A549 (cell line): Measurements from ENCODE around the gene CLASP1. TPM values are rescaled to one million over a fixed set of nuclear protein-coding genes. Genes with fewer than 3 reads are reported as not detected.

Experiments
- ATAC-seq, 2 experiments: fragments of 200-7000 bp in 1 of 2; fragments of >200 bp in 1 of 2; cut with Nextera tagmentation in 1 of 2; cut with Tn5 transposase in 1 of 2; 3 replicates each; pipeline versions ENCODE4 v1.8.0 to v1.9.1; 2018 to 2020; ENCODE audit warnings: mild to moderate bottlenecking in 1 of 2, moderate library complexity in 1 of 2
- CTCF ChIA-PET: fragments of 300-600 bp; sonication (Branson Sonifier 250); formaldehyde crosslinking; extraction: SDS; loops from one replicate; lab custom pipeline; 2021; ENCODE audit warnings: antibody characterized with exemption, inconsistent platforms; lab: Yijun Ruan, JAX
- POLR2A ChIA-PET: fragments of 350-600 bp; formaldehyde crosslinking; extraction: SDS; loops from one replicate; lab custom pipeline; 2021; ENCODE audit warnings: antibody characterized with exemption, inconsistent platforms; lab: Yijun Ruan, JAX
- DNase-seq, 2 experiments: peaks; one replicate each; pipeline versions ENCODE4 v3.0.0 to v3.0.0-alpha.2; 2011 to 2016; ENCODE audit warnings: low read depth in 1 of 2, low spot score in 1 of 2
- FAIRE-seq: peaks from 2 replicates; lab custom pipeline; 2011; peaks lifted over from hg19 to GRCh38; lab: Jason Lieb, UNC
- H3K27ac ChIP-seq, 2 experiments: fragments of >200 bp; sonication (Bioruptor Twin); formaldehyde crosslinking; 3 replicates each; pipeline ENCODE4 v1.5.1; 2016 to 2017
- H3K4me1 ChIP-seq: fragments of >200 bp; sonication (Bioruptor Twin); formaldehyde crosslinking; 3 replicates; pipeline ENCODE4 v1.6.1; 2016
- H3K4me2 ChIP-seq: fragments of >200 bp; sonication (Bioruptor Twin); formaldehyde crosslinking; 3 replicates; pipeline ENCODE4 v1.6.1; 2016
- H3K4me3 ChIP-seq: fragments of >200 bp; sonication (Bioruptor Twin); formaldehyde crosslinking; 3 replicates; pipeline ENCODE4 v1.5.1; 2016
- H3K9me3 ChIP-seq: fragments of >200 bp; sonication (Bioruptor Twin); formaldehyde crosslinking; 3 replicates; pipeline ENCODE4 v1.6.1; 2016
- BHLHE40 ChIP-seq: IDR thresholded peaks from 2 replicates; pipeline ENCODE4 v1.6.1; 2012; ENCODE audit warnings: low read depth, low read length, inconsistent platforms
- CBX2 ChIP-seq: fragments of 200-600 bp; sonication (generic); IDR thresholded peaks from 2 replicates; pipeline ENCODE4 v1.6.1; 2016; ENCODE audit warnings: low read depth, mild to moderate bottlenecking, borderline replicate concordance
- CEBPB ChIP-seq, 2 experiments: fragments of >200 bp in 1 of 2; sonication (Bioruptor Twin) in 1 of 2; formaldehyde crosslinking in 1 of 2; IDR thresholded peaks; 2 replicates each; pipeline ENCODE4 v1.6.1; 2012 to 2016
- CHD2 ChIP-seq: fragments of 150-350 bp; IDR thresholded peaks from 2 replicates; pipeline ENCODE4 v1.6.1; 2014; ENCODE audit warnings: low read length; ENCODE audit not compliant: partially characterized antibody
- CHD4 ChIP-seq: fragments of 200-600 bp; sonication (generic); IDR thresholded peaks from 2 replicates; pipeline ENCODE4 v1.6.1; 2016; ENCODE audit warnings: antibody characterized with exemption, mild to moderate bottlenecking, borderline replicate concordance
- EHF ChIP-seq: fragments of 250-450 bp; sonication (Bioruptor Pico); IDR thresholded peaks from 2 replicates; pipeline ENCODE4 v1.5.0; 2020; ENCODE audit warnings: mild to moderate bottlenecking
- ESRRA ChIP-seq: fragments of 150-350 bp; IDR thresholded peaks from 2 replicates; pipeline ENCODE4 v1.6.1; 2014; ENCODE audit warnings: mild to moderate bottlenecking, low read length, borderline replicate concordance
- HEYL ChIP-seq: fragments of 250-450 bp; sonication (Bioruptor Pico); IDR thresholded peaks from 2 replicates; pipeline ENCODE4 v1.8.0; 2021; ENCODE audit warnings: mild to moderate bottlenecking, moderate library complexity
- HMGXB4 ChIP-seq: fragments of 250-450 bp; sonication (Bioruptor Pico); IDR thresholded peaks from 2 replicates; pipeline ENCODE4 v1.5.0; 2021; ENCODE audit warnings: mild to moderate bottlenecking, moderate library complexity, borderline replicate concordance
- HOXB13 ChIP-seq: fragments of 250-450 bp; sonication (Bioruptor Pico); IDR thresholded peaks from 2 replicates; pipeline ENCODE4 v1.5.0; 2020; ENCODE audit warnings: low read depth, mild to moderate bottlenecking, moderate library complexity
- JUNB ChIP-seq: fragments of >200 bp; sonication (Bioruptor Twin); formaldehyde crosslinking; IDR thresholded peaks from 2 replicates; pipeline ENCODE4 v1.6.1; 2016
- KDM1A ChIP-seq: fragments of 200-600 bp; sonication (generic); IDR thresholded peaks from 2 replicates; pipeline ENCODE4 v1.6.1; 2016; ENCODE audit warnings: low read depth, mild to moderate bottlenecking
- KDM5A ChIP-seq: fragments of 200-600 bp; sonication (generic); IDR thresholded peaks from 2 replicates; pipeline ENCODE4 v1.6.1; 2016; ENCODE audit warnings: antibody characterized with exemption, mild to moderate bottlenecking
- MAZ ChIP-seq: fragments of 150-350 bp; IDR thresholded peaks from 2 replicates; pipeline ENCODE4 v1.6.1; 2014; ENCODE audit warnings: antibody characterized with exemption, low read depth, low read length, borderline replicate concordance
- NFE2L2 ChIP-seq: fragments of 150-350 bp; conservative IDR thresholded peaks from 2 replicates; pipeline ENCODE4 v1.6.1; 2014; ENCODE audit warnings: low read length
- NPAS2 ChIP-seq: fragments of 250-450 bp; sonication (Bioruptor Pico); IDR thresholded peaks from 2 replicates; pipeline ENCODE4 v1.8.0; 2022; ENCODE audit warnings: mild to moderate bottlenecking, moderate library complexity, borderline replicate concordance
- RFX5 ChIP-seq: fragments of 450-650 bp; IDR thresholded peaks from 2 replicates; pipeline ENCODE4 v1.7.1; 2014; ENCODE audit warnings: antibody characterized with exemption, mild to moderate bottlenecking, moderate library complexity
- TFCP2L1 ChIP-seq: fragments of 250-450 bp; sonication (Bioruptor Pico); IDR thresholded peaks from 2 replicates; pipeline ENCODE4 v1.5.0; 2021; ENCODE audit warnings: mild to moderate bottlenecking
- USF2 ChIP-seq: fragments of 450-650 bp; IDR thresholded peaks from 2 replicates; pipeline ENCODE4 v1.6.1; 2014; ENCODE audit warnings: antibody characterized with exemption
- ZNF302 ChIP-seq: fragments of 250-450 bp; sonication (Bioruptor Pico); IDR thresholded peaks from 2 replicates; pipeline ENCODE4 v1.9.0; 2021; ENCODE audit warnings: inconsistent platforms, mild to moderate bottlenecking, moderate library complexity
- ZSCAN20 ChIP-seq: fragments of 250-450 bp; sonication (Bioruptor Pico); IDR thresholded peaks from 2 replicates; pipeline ENCODE4 v1.8.0; 2022; ENCODE audit warnings: mild to moderate bottlenecking, moderate library complexity
- WGBS: methylation state at CpG from one replicate; pipeline ENCODE4 v1.1.6; 2017; ENCODE audit errors: missing lambda C conversion rate; 5-methylcytosine and 5-hydroxymethylcytosine counted together
- polyA plus RNA-seq, 4 experiments: library from polyadenylated mRNA; depleted of rRNA in 3 of 4; stranded (reverse); fragments of >200 nt; fragmentation: RNase III in 1 of 4; extraction: RNeasy Plus Mini Kit Qiagen cat#74134 plus additional on column Dnase treatment in 1 of 4; gene quantifications; 2 replicates in 3 of 4; 3 replicates in 1 of 4; pipeline ENCODE4 v1.2.3, GENCODE V29; 2011 to 2017
- TF ChIP-seq, protein P1 (sequence below): IDR thresholded peaks from 2 replicates; pipeline ENCODE4 v1.6.1; 2012
- TF ChIP-seq, protein P2 (sequence below): fragments of >200 bp; sonication (Bioruptor Twin); formaldehyde crosslinking; IDR thresholded peaks from 2 replicates; pipeline ENCODE4 v1.6.1; 2016
- TF ChIP-seq, protein P3 (sequence below): IDR thresholded peaks from 2 replicates; pipeline ENCODE4 v1.6.1; 2012; ENCODE audit warnings: low read depth, borderline replicate concordance

The CLASP1 gene
- polyA plus RNA-seq, 2 of the 4 experiments (the other 2 are of a cell fraction): 11.7 to 15.8 TPM

DNA sequence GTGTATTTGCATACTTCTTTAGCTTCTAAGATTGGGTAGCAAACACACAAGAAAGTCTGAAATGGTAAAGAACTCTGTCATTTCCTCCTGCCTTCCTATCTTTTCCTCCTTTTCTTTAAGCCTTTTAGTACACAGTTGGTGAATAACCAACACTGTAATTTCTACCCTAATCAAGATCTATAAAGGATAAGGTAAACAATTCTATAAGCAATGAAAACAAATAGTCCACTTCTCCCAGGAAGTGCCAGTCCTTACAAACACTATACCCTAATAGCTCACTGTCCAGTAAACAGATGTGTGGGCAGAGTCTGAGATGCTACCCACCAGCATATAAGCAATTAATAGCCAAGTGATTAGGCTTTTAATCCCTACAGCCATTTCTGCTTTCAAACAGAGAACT is 283.2 kb downstream of the CLASP1 start:
- CTCF ChIA-PET: interaction anchor here (2.1 to 5.3 kb wide), 2 partner anchors 11 to 271 kb away, joined by 5 to 26 read pairs; no protein-coding TSS in a partner anchor
- Histone ChIP-seq H3K27ac (no peak overlapping the region), H3K9me3 (no peaks in the 10 kb centered on the region), H3K4me2 (no peak overlapping the region), H3K4me1 (peaks cover 11% of the 10 kb centered on the region), H3K4me3 (no peak overlapping the region)
- ATAC-seq: no peak
- POLR2A ChIA-PET: no interaction called here
- no peak for FAIRE-seq
- no peak for DNase-seq
- no peak for TF ChIP-seq CHD4
- TF ChIP-seq ZNF302: no peak
- TF ChIP-seq HEYL: no peak
- TF ChIP-seq CEBPB (IDR thresholded peaks at IDR 0.05): no peak
- no peak for TF ChIP-seq HMGXB4 (CRISPR knock-in tag)
- TF ChIP-seq, protein P1, sequence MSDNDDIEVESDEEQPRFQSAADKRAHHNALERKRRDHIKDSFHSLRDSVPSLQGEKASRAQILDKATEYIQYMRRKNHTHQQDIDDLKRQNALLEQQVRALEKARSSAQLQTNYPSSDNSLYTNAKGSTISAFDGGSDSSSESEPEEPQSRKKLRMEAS: no peak
- TF ChIP-seq KDM5A: no peak
- TF ChIP-seq CHD2: no peak
- TF ChIP-seq NFE2L2: no peak
- TF ChIP-seq, protein P2, sequence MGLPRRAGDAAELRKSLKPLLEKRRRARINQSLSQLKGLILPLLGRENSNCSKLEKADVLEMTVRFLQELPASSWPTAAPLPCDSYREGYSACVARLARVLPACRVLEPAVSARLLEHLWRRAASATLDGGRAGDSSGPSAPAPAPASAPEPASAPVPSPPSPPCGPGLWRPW: no peak
- no peak for TF ChIP-seq BHLHE40
- TF ChIP-seq CBX2: no peak
- TF ChIP-seq ZSCAN20 (CRISPR knock-in tag): no peak
- no peak for TF ChIP-seq HOXB13 (CRISPR knock-in tag)
- TF ChIP-seq MAZ: no peak
- TF ChIP-seq ESRRA: no peak
- no peak for TF ChIP-seq TFCP2L1 (CRISPR knock-in tag)
- TF ChIP-seq, protein P3, sequence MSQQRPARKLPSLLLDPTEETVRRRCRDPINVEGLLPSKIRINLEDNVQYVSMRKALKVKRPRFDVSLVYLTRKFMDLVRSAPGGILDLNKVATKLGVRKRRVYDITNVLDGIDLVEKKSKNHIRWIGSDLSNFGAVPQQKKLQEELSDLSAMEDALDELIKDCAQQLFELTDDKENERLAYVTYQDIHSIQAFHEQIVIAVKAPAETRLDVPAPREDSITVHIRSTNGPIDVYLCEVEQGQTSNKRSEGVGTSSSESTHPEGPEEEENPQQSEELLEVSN: no peak
- no peak for TF ChIP-seq EHF (CRISPR knock-in tag)

GRCh38 chr2:121365061-121365460 is 284.2 kb downstream of the CLASP1 start:
- CTCF ChIA-PET: interaction anchor here (1.6 to 5.3 kb wide), 2 partner anchors 10 kb away, joined by 3 to 26 read pairs; no protein-coding TSS in a partner anchor
- H3K27ac ChIP-seq: no peak overlapping the region
- DNase-seq (no peak), FAIRE-seq (no peak)
- no peaks in the 10 kb centered on the region for H3K9me3 ChIP-seq
- WGBS: 95% methylated on average over 14 of the region's 14 CpGs
- no peak overlapping the region for H3K4me2 ChIP-seq
- peaks cover 20% of the 10 kb centered on the region for H3K4me1 ChIP-seq
- TF ChIP-seq NFE2L2 (no peak), TFCP2L1 (CRISPR knock-in tag) (no peak), JUNB (no peak), RFX5 (no peak)
- TF ChIP-seq, all 56 proteins: peak for 0
- ATAC-seq: no peak
- POLR2A ChIA-PET: no interaction called here
- no peak overlapping the region for H3K4me3 ChIP-seq

DNA sequence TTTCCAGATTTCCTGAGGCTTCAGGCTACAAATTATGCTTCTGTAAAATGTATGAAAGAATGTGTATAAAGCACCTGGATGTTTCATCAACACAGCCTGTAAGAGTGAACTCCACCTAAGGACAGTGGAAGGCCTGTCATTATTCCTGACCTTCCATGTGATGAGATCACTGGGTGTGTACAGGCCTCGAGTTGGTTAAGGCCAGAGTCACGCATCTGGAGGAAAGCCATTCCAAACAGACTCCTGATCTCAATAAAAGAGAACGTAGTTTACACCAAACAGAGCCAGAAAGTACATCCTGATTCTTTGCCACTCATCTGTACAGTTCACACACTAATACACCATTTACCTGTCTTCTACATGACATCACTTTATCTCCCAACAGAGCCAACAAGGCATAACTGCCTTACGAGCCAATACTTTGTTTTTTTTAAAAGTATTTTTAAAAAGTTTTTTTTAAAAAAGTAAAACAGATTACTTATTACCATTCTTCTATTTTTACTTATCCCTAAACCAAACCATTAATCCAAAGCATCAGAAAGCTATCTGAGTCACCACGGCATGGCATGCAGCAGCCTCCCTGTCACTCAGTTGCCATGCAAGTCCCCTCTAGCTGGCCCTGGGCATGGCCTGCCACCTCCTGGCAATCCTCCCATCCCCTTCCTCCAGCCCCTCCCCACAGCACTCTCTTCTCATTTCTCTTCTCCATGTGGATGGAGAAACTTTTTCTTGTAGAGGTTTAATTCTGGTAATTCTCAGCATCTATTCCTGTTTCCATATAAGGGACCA is 285.4 kb downstream of the CLASP1 start:
- ChIA-PET CTCF (interaction anchor here (0.6 to 5.3 kb wide), 4 partner anchors 9 to 278 kb away, joined by 3 to 26 read pairs (median 4); no protein-coding TSS in a partner anchor), POLR2A (no interaction called here)
- no peak overlapping the region for H3K27ac ChIP-seq
- H3K4me3 ChIP-seq: no peak overlapping the region
- ATAC-seq (peak in 1 of 2 experiments; percentile 39; a peak in 3 of 6 replicates), FAIRE-seq (no peak), DNase-seq (peak in 1 of 2 experiments; percentile 16)
- H3K9me3 ChIP-seq: no peaks in the 10 kb centered on the region
- WGBS: 53% methylated on average over 5 of the region's 5 CpGs
- H3K4me1 ChIP-seq: peaks cover 20% of the 10 kb centered on the region
- no peak overlapping the region for H3K4me2 ChIP-seq
- TF ChIP-seq NFE2L2: no peak
- no peak for TF ChIP-seq KDM1A
- TF ChIP-seq HEYL: no peak
- no peak for TF ChIP-seq USF2
- no peak for TF ChIP-seq NPAS2 (CRISPR knock-in tag)
